GM23248 (cell line): Measurements from ENCODE around the gene EAPP. TPM values are rescaled to one million over a fixed set of nuclear protein-coding genes. Genes with fewer than 3 reads are reported as not detected.
"Not testable (repeated sequence)": the region's sequence is repeated elsewhere in the genome, so short reads cannot be mapped to it uniquely, and the experiment has no call there.

Experiments
- DNase-seq: peaks from one replicate; pipeline ENCODE4 v3.0.0-alpha.2; 2015
- H2AFZ ChIP-seq: fragments of 200-600 bp; sonication (generic); 2 replicates; pipeline ENCODE4 v1.6.1; 2016; ENCODE audit warnings: antibody characterized with exemption
- H3F3A ChIP-seq: fragments of 200-600 bp; sonication (generic); 2 replicates; pipeline ENCODE4 v1.6.1; 2016; ENCODE audit warnings: mild to moderate bottlenecking, antibody characterized with exemption, mixed run types; ENCODE audit not compliant: insufficient read depth
- H3K27ac ChIP-seq: fragments of 200-600 bp; sonication (generic); 2 replicates; pipeline ENCODE4 v1.5.1; 2016; ENCODE audit warnings: mild to moderate bottlenecking
- H3K27me3 ChIP-seq: fragments of 200-600 bp; sonication (generic); replicated peaks from 2 replicates; pipeline ENCODE4 v1.6.1; 2016; ENCODE audit warnings: mild to moderate bottlenecking; ENCODE audit not compliant: insufficient read depth
- H3K36me3 ChIP-seq: fragments of 200-600 bp; sonication (generic); 2 replicates; pipeline ENCODE4 v1.6.1; 2016; ENCODE audit warnings: low read depth, mild to moderate bottlenecking
- H3K4me1 ChIP-seq: fragments of 200-600 bp; sonication (generic); 2 replicates; pipeline ENCODE4 v1.6.1; 2016; ENCODE audit warnings: mild to moderate bottlenecking; ENCODE audit not compliant: insufficient read depth
- H3K4me2 ChIP-seq: fragments of 200-600 bp; sonication (generic); one replicate; pipeline ENCODE4 v1.6.1; 2016; ENCODE audit warnings: mild to moderate bottlenecking; ENCODE audit not compliant: unreplicated experiment
- H3K4me3 ChIP-seq: fragments of 200-600 bp; sonication (generic); 2 replicates; pipeline ENCODE4 v1.5.1; 2016; ENCODE audit warnings: mild to moderate bottlenecking
- H3K79me2 ChIP-seq: fragments of 200-600 bp; sonication (generic); 2 replicates; pipeline ENCODE4 v1.6.1; 2016; ENCODE audit warnings: mild to moderate bottlenecking; ENCODE audit not compliant: insufficient read depth
- H3K9ac ChIP-seq: fragments of 200-600 bp; sonication (generic); 2 replicates; pipeline ENCODE4 v1.6.1; 2016; ENCODE audit warnings: mild to moderate bottlenecking
- H3K9me2 ChIP-seq: fragments of 200-600 bp; sonication (generic); 2 replicates; pipeline ENCODE4 v1.6.1; 2016; ENCODE audit warnings: mixed run types, mild to moderate bottlenecking, moderate library complexity; ENCODE audit not compliant: insufficient read depth
- H3K9me3 ChIP-seq: fragments of 200-600 bp; sonication (generic); one replicate; pipeline ENCODE4 v1.6.1; 2017; ENCODE audit warnings: low read depth
- H4K20me1 ChIP-seq: fragments of 200-600 bp; sonication (generic); 2 replicates; pipeline ENCODE4 v1.6.0; 2016; ENCODE audit not compliant: insufficient read depth
- EZH2 ChIP-seq: fragments of 200-600 bp; sonication (generic); IDR thresholded peaks from 2 replicates; pipeline ENCODE4 v1.6.1; 2018; ENCODE audit warnings: antibody characterized with exemption, mild to moderate bottlenecking; ENCODE audit not compliant: insufficient read depth, poor library complexity, severe bottlenecking
- EZH2phosphoT487 ChIP-seq: fragments of 200-600 bp; sonication (generic); IDR thresholded peaks from 2 replicates; pipeline ENCODE4 v1.6.1; 2018; ENCODE audit warnings: antibody characterized with exemption, moderate library complexity, mild to moderate bottlenecking, low read depth; ENCODE audit not compliant: insufficient read depth
- WGBS, 2 experiments: methylation state at CpG; one replicate each; pipeline ENCODE4 v1.1.6; 2015 to 2017; ENCODE audit warnings: low lambda C conversion rate in 2 of 2, low coverage in 1 of 2; ENCODE audit errors: missing lambda C conversion rate in 2 of 2; 5-methylcytosine and 5-hydroxymethylcytosine counted together
- in situ Hi-C: fragments of 300-500 bp; cut with MboI; formaldehyde crosslinking; loops from 2 replicates; pipeline ENCODE4 v1.15.0; 2020
- polyA plus RNA-seq: library from polyadenylated mRNA; unstranded; fragments of >200 nt; fragmentation: Nextera tagmentation; extraction: Ambion mirVana; gene quantifications from 2 replicates; pipeline ENCODE4 v1.2.1, GENCODE V29; 2016
- total RNA-seq: library from RNA; depleted of rRNA; stranded (reverse); fragments of >200 nt; shearing (Covaris generic); gene quantifications from 2 replicates; pipeline ENCODE4 v1.2.3, GENCODE V29; 2014

The EAPP gene
- total and polyA plus RNA-seq, 2 experiments from 2014 or later: 42.7 to 56.1 TPM

DNA sequence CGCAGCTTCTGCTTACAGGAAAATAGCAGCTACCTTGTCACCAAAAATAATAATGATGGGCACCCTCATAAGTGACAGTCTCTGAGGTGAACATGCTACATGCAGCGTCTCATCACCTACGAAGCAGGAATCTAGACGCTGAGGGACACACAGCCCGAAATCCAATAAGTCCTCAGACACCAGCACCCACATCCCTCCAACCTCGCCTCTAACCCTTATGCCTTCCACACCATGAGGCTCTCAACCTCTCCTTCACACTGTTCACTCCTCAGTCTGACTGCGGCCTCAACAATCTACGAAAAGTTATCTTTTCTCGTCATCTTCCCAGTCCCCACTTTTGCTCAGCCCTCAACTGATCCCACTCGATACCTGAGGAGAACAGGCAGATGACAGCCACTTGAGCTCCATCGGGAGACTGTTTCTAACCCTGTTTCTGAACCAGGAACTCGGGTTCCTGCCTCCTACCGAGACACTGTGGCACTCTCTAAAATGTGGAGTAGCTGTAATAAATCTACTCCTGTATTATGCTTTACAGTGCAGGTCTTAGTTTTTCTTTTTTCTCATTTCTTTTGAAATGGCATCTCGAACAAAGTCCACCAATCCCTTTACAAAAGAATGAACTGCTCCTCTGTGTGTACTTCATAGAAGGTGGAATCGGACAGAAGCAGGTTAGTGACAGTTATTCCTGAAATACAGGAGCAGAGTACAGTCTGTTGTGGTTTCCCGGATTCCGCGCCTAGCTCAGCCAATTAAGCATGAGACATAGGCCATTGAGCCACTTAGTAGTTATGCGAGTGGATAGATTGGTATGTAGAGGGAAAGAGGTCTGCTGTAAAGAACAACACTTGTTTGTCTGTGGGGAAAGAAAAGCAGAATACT is 919 bp upstream of the EAPP start:
- Histone ChIP-seq H3K4me1 (peaks cover 17% of the 10 kb centered on the region), H3K4me2 (peak overlapping the region; percentile 50), H2AFZ (peak overlapping the region; percentile 82), H3K79me2 (peaks cover 37% of the 10 kb centered on the region), H3K4me3 (peak overlapping the region; percentile 75), H3K9ac (peak overlapping the region; percentile 94), H3K27ac (peak overlapping the region; percentile 76)
- H4K20me1 ChIP-seq, H3K9me3 ChIP-seq, H3F3A ChIP-seq, in situ Hi-C loops, DNase-seq, H3K27me3 ChIP-seq, H3K9me2 ChIP-seq, H3K36me3 ChIP-seq: not testable (repeated sequence)
- 71 to 75% methylated on average over 14 of the region's 19 CpGs for WGBS, 2 experiments

DNA sequence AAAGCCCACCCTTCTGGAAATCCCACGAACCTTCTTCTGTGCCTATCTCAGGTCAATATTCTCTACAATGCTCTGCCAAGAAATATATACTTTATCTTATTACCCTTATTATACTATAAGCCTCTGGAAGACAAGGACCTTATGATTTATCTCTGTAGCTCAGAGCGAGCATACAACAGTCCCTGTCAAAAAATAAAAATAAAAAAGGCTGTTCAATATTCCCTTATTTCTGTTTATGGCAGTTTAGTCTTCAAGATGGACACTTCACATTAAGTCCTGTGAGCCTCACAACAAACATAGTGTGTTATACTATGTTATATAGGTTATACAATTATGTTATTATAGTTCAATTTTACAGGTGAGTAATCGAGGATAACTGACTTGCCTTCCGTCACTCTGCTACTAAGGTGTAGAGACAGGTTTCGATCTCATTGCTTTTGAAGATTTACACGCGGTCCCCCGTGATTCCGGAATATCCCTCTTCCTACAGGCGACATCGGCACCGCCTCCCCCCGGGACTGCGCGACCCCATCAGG is 562 bp downstream of the EAPP start:
- no peaks in the 10 kb centered on the region for H3K9me2 ChIP-seq
- DNase-seq: peak; percentile 27
- no peaks in the 10 kb centered on the region for H3K27me3 ChIP-seq
- WGBS, 2 experiments: 4% methylated on average over 15 of the region's 15 CpGs
- peaks cover 17% of the 10 kb centered on the region for H3K4me1 ChIP-seq
- peak overlapping the region; percentile 94 for H3K9ac ChIP-seq
- peak overlapping the region; percentile 76 for H3K27ac ChIP-seq
- H3K4me3 ChIP-seq: peak overlapping the region; percentile 75
- H3K36me3 ChIP-seq: 0 out of 2 replicates have a peak, but pooled peaks cover 7% of the 10 kb centered on the region
- H3K4me2 ChIP-seq: peak overlapping the region; percentile 94
- peaks cover 43% of the 10 kb centered on the region for H3K79me2 ChIP-seq
- H3K9me3 ChIP-seq: no peaks in the 10 kb centered on the region
- H2AFZ ChIP-seq: peak overlapping the region; percentile 82
- H3F3A ChIP-seq: peaks cover 7% of the 10 kb centered on the region; the same call in 1 of the 2 replicates
- H4K20me1 ChIP-seq: no peaks in the 10 kb centered on the region
- in situ Hi-C loops: no loop called here
- TF ChIP-seq EZH2phosphoT487: no peak
- no peak for TF ChIP-seq EZH2

DNA sequence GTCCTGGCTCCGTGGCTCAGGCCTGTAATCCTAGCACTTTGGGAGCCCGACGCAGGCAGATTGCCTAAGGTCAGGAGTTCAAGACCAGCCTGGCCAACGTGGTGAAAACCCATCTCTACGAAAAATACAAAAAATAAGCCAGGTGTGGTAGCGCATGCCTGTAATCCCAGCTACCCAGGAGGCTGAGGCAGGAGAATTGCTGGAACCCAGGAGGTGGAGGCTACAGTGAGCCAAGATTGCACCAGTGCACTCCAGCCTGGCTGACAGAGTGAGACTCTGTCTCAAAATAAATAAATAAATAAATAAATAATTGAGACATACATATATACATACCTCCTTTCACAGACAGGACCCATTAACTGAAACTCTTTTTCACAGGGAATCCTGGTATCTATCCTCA is 1.4 kb downstream of the EAPP start:
- H3K79me2 ChIP-seq: peaks cover 43% of the 10 kb centered on the region
- DNase-seq, in situ Hi-C loops, H2AFZ ChIP-seq, H4K20me1 ChIP-seq, H3K9me3 ChIP-seq, H3K27me3 ChIP-seq, H3K9me2 ChIP-seq, H3F3A ChIP-seq: not testable (repeated sequence)
- WGBS, 2 experiments: 52% methylated on average over 6 of the region's 6 CpGs
- peak overlapping the region; percentile 94 for H3K9ac ChIP-seq
- peaks cover 17% of the 10 kb centered on the region for H3K4me1 ChIP-seq
- H3K4me3 ChIP-seq: peak overlapping the region; percentile 75
- H3K36me3 ChIP-seq: 0 out of 2 replicates have a peak, but pooled peaks cover 15% of the 10 kb centered on the region
- peak overlapping the region; percentile 76 for H3K27ac ChIP-seq
- H3K4me2 ChIP-seq: peak overlapping the region; percentile 94

DNA sequence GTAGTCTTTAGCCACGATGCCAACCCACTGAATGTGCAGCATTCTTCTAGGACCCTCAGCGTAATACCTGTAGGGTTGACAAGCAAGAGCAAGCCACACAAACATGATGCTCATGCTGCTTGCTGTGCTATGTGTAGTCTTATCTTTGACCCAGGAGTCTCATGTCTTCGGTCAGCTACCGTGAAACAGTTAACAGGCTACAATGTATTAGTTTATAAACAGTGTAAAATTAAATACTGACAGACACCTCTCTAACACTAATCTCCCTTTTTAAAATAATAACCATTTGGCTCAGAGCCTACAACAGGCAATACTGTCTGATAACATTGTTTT is 1.9 kb downstream of the EAPP start:
- Histone ChIP-seq H3K36me3 (0 out of 2 replicates have a peak, but pooled peaks cover 18% of the 10 kb centered on the region), H3K79me2 (peaks cover 43% of the 10 kb centered on the region), H3K4me2 (peak overlapping the region; percentile 94), H2AFZ (no peak overlapping the region), H3F3A (peaks cover 7% of the 10 kb centered on the region; the same call in 1 of the 2 replicates), H3K4me1 (peaks cover 17% of the 10 kb centered on the region), H3K27me3 (no peaks in the 10 kb centered on the region), H4K20me1 (no peaks in the 10 kb centered on the region), H3K9me3 (no peaks in the 10 kb centered on the region), H3K9me2 (no peaks in the 10 kb centered on the region), H3K9ac (peak overlapping the region; percentile 94), H3K27ac (peak overlapping the region; percentile 39), H3K4me3 (peak overlapping the region; percentile 75)
- no peak for TF ChIP-seq EZH2phosphoT487
- TF ChIP-seq EZH2: no peak
- DNase-seq: no peak
- WGBS, 2 experiments: 82 to 93% methylated on average over 4 of the region's 4 CpGs
- in situ Hi-C loops: no loop called here
